Endothelial cell of umbilical vein (primary cell): Measurements from ENCODE around the gene CXCR6.

Source experiments
- EZH2 ChIP-seq: IDR thresholded peaks from 2 replicates; pipeline ENCODE4 v1.6.1; 2012; ENCODE audit warnings: borderline replicate concordance, low read depth, mild to moderate bottlenecking, moderate library complexity, low read length, inconsistent platforms; ENCODE audit not compliant: severe bottlenecking
- FOS ChIP-seq: IDR thresholded peaks from 2 replicates; pipeline ENCODE4 v1.6.1; 2011; ENCODE audit warnings: mild to moderate bottlenecking, low read length, moderate library complexity, borderline replicate concordance; ENCODE audit not compliant: insufficient read depth
- JUN ChIP-seq: IDR thresholded peaks from 2 replicates; pipeline ENCODE4 v1.6.1; 2011; ENCODE audit warnings: borderline replicate concordance, low read depth; ENCODE audit not compliant: insufficient read length, insufficient read depth
- POLR2A ChIP-seq: IDR thresholded peaks from 2 replicates; pipeline ENCODE4 v1.6.1; 2012; ENCODE audit warnings: low read depth, mild to moderate bottlenecking, control low read depth, low read length
- POLR2AphosphoS5 ChIP-seq: IDR thresholded peaks from 2 replicates; pipeline ENCODE4 v1.6.1; 2012; ENCODE audit warnings: low read depth, mild to moderate bottlenecking, control low read depth, low read length, moderate library complexity; ENCODE audit not compliant: insufficient read depth
- TF ChIP-seq, protein P1 (sequence below), 2 donors: IDR thresholded peaks; 1 replicate in 1 of 2; 2 replicates in 1 of 2; pipeline ENCODE4 v1.5.1; 2011; ENCODE audit warnings: low read length in 2 of 2, mild to moderate bottlenecking in 2 of 2, moderate library complexity in 2 of 2, control low read depth in 1 of 2, inconsistent platforms in 1 of 2, low read depth in 1 of 2; ENCODE audit not compliant: insufficient read depth in 1 of 2; ENCODE audit errors: extremely low read depth in 1 of 2
- TF ChIP-seq, protein P2 (sequence below): IDR thresholded peaks from 2 replicates; pipeline ENCODE4 v1.6.1; 2011; ENCODE audit not compliant: insufficient read depth, insufficient read length

DNA sequence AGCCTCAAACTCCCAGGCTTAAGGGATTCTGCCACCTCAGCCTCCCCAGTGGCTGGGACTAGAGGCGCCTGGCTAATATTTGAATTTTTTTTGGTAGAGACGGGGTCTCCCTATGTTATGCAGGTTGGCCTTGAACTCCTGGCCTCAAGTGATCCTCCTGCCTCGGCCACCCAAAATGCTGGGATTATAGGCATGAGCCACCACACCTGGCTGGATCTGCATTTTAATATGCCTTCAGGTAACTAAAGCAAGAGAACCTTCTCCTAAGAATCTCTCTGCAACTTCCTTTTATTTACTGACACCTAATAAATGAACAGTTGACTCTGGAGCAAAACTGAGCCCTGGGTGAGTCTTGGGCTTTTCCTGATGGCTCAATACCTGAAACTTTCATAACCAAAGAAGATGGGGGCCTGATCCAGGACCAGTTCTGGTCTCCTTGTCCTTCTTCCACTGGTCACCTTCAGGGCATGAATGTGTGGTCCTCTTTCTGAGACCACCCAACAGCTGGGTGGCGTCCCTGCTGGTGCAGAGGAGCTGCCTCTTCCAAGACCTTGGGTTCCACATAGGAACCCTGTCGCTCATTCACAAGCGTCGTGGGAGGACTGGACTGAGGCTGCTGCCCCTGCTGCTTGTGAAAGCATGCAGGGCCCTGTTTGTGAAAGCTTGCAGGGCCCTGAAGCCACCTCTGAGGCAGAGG, 28.8 kb upstream of the CXCR6 start:
- TF ChIP-seq, protein P1, sequence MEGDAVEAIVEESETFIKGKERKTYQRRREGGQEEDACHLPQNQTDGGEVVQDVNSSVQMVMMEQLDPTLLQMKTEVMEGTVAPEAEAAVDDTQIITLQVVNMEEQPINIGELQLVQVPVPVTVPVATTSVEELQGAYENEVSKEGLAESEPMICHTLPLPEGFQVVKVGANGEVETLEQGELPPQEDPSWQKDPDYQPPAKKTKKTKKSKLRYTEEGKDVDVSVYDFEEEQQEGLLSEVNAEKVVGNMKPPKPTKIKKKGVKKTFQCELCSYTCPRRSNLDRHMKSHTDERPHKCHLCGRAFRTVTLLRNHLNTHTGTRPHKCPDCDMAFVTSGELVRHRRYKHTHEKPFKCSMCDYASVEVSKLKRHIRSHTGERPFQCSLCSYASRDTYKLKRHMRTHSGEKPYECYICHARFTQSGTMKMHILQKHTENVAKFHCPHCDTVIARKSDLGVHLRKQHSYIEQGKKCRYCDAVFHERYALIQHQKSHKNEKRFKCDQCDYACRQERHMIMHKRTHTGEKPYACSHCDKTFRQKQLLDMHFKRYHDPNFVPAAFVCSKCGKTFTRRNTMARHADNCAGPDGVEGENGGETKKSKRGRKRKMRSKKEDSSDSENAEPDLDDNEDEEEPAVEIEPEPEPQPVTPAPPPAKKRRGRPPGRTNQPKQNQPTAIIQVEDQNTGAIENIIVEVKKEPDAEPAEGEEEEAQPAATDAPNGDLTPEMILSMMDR (IDR thresholded peaks at IDR 0.05; ENCODE audit: extremely low read depth in 1 of 2, insufficient read depth in 1 of 2, low read depth in 1 of 2, low read length in 2 of 2): no peak
- TF ChIP-seq, protein P2, sequence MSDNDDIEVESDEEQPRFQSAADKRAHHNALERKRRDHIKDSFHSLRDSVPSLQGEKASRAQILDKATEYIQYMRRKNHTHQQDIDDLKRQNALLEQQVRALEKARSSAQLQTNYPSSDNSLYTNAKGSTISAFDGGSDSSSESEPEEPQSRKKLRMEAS: no peak
- TF ChIP-seq POLR2AphosphoS5 (no peak), POLR2A (no peak), JUN (no peak), EZH2 (no peak), FOS (no peak)
